PC-3 (cell line): ENCODE results near the gene DZANK1. TPM values are rescaled to one million over a fixed set of nuclear protein-coding genes. Genes with fewer than 3 reads are reported as not detected.
"Not testable (repeated sequence)": the region's sequence is repeated elsewhere in the genome, so short reads cannot be mapped to it uniquely, and the experiment has no call there.

Experiments used
- ATAC-seq: fragments of 200-7000 bp; cut with Tn5 transposase; 2 replicates; pipeline ENCODE4 v1.9.1; 2020; ENCODE audit warnings: mild to moderate bottlenecking, moderate library complexity
- BruUV-seq: library from RNA; stranded (reverse); fragments of 400-500 nt; replicated peaks from 2 replicates; lab custom pipeline; 2021; lab: Mats Ljungman, UMichigan
- CTCF ChIA-PET: fragments of 300-600 bp; sonication (Branson Sonifier 250); formaldehyde crosslinking; loops from one replicate; lab custom pipeline; 2022; ENCODE audit warnings: antibody characterized with exemption; lab: Charles Lee
- POLR2A ChIA-PET: fragments of 300-600 bp; sonication (Branson Sonifier 250); formaldehyde crosslinking; loops from one replicate; lab custom pipeline; 2022; ENCODE audit warnings: antibody characterized with exemption; ENCODE audit not compliant: unreplicated experiment; lab: Charles Lee
- DNase-seq: peaks from one replicate; pipeline ENCODE4 v3.0.0-alpha.2; 2015
- H2AFZ ChIP-seq: fragments of 300-600 bp; sonication (generic); 2 replicates; pipeline ENCODE4 v1.6.0; 2016; ENCODE audit warnings: antibody characterized with exemption, low read length
- H3F3A ChIP-seq: fragments of 300-600 bp; sonication (generic); one replicate; pipeline ENCODE4 v1.6.0; 2017; ENCODE audit warnings: antibody characterized with exemption, low read length, control low read depth, mild to moderate bottlenecking; ENCODE audit not compliant: unreplicated experiment
- H3K27ac ChIP-seq: fragments of 300-600 bp; sonication (generic); 2 replicates; pipeline ENCODE4 v1.5.1; 2016; ENCODE audit warnings: mild to moderate bottlenecking, low read length
- H3K27me3 ChIP-seq: fragments of 300-600 bp; sonication (generic); 2 replicates; pipeline ENCODE4 v1.6.1; 2016; ENCODE audit warnings: low read length, mixed read lengths
- H3K36me3 ChIP-seq: fragments of 300-600 bp; sonication (generic); 2 replicates; pipeline ENCODE4 v1.6.1; 2016; ENCODE audit warnings: low read depth, mixed run types, low read length, mixed read lengths
- H3K4me1 ChIP-seq: fragments of 300-600 bp; sonication (generic); 2 replicates; pipeline ENCODE4 v1.5.1; 2016; ENCODE audit warnings: low read length; ENCODE audit not compliant: insufficient read depth
- H3K4me2 ChIP-seq: fragments of 300-600 bp; sonication (generic); 2 replicates; pipeline ENCODE4 v1.6.0; 2016; ENCODE audit warnings: low read length
- H3K4me3 ChIP-seq: fragments of 300-600 bp; sonication (generic); 2 replicates; pipeline ENCODE4 v1.5.1; 2016; ENCODE audit warnings: mild to moderate bottlenecking, low read length, mixed read lengths
- H3K79me2 ChIP-seq: fragments of 300-600 bp; sonication (generic); 2 replicates; pipeline ENCODE4 v1.6.1; 2017; ENCODE audit warnings: low read length, mixed read lengths
- H3K9ac ChIP-seq: fragments of 300-600 bp; sonication (generic); 2 replicates; pipeline ENCODE4 v1.6.0; 2016; ENCODE audit warnings: mild to moderate bottlenecking, low read length
- H3K9me2 ChIP-seq: fragments of 300-600 bp; sonication (generic); replicated peaks from 2 replicates; pipeline ENCODE4 v1.6.1; 2016; ENCODE audit warnings: mixed run types, low read length, mixed read lengths
- H3K9me3 ChIP-seq: fragments of 300-600 bp; sonication (generic); 2 replicates; pipeline ENCODE4 v1.6.1; 2016; ENCODE audit warnings: low read length, mixed read lengths
- H4K20me1 ChIP-seq: fragments of 300-600 bp; sonication (generic); 2 replicates; pipeline ENCODE4 v1.6.1; 2016; ENCODE audit warnings: low read length, mixed read lengths
- EZH2 ChIP-seq: fragments of 300-600 bp; sonication (generic); IDR thresholded peaks from one replicate; pipeline ENCODE4 v1.6.1; 2017; ENCODE audit warnings: antibody characterized with exemption, mild to moderate bottlenecking, low read length; ENCODE audit not compliant: unreplicated experiment
- EZH2phosphoT487 ChIP-seq: fragments of 300-600 bp; sonication (generic); IDR thresholded peaks from 2 replicates; pipeline ENCODE4 v1.6.1; 2018; ENCODE audit warnings: mild to moderate bottlenecking, antibody characterized with exemption, low read length, borderline replicate concordance
- intact Hi-C: fragments of 100-400 bp; cut with micrococcal nuclease; formaldehyde crosslinking; loops from 2 replicates; pipeline ENCODE4 v1.9.0; 2023
- total RNA-seq: library from RNA; depleted of rRNA; stranded (reverse); fragments of >200 nt; gene quantifications from 2 replicates; pipeline ENCODE4 v1.2.3, GENCODE V29; 2014
- TF ChIP-seq, protein P1 (sequence below): fragments of 300-600 bp; sonication (generic); conservative IDR thresholded peaks from 2 replicates; pipeline ENCODE4 v1.5.1; 2017; ENCODE audit warnings: antibody characterized with exemption, low read depth, mild to moderate bottlenecking, low read length

Gene DZANK1
- total RNA-seq, 1 experiment from 2014 or later = 3.2 TPM

GRCh38 chr20:18401305-18401704 is 65.5 kb downstream of the DZANK1 start:
- ChIA-PET POLR2A (no interaction called here), CTCF (no interaction called here)
- Histone ChIP-seq H2AFZ (no peak overlapping the region), H3K36me3 (peaks cover 8% of the 10 kb centered on the region; the same call in 1 of the 2 replicates), H3K27me3 (no peaks in the 10 kb centered on the region), H3K4me1 (peaks cover 6% of the 10 kb centered on the region), H3K9me2 (no peaks in the 10 kb centered on the region), H3K9ac (no peak overlapping the region), H3K4me3 (no peak overlapping the region), H3K4me2 (no peak overlapping the region), H3K27ac (no peak overlapping the region), H3K9me3 (no peaks in the 10 kb centered on the region), H4K20me1 (no peaks in the 10 kb centered on the region), H3K79me2 (no peaks in the 10 kb centered on the region), H3F3A (no peaks in the 10 kb centered on the region)
- DNase-seq (no peak), ATAC-seq (no peak)
- intact Hi-C loops = no loop called here
- TF ChIP-seq, protein P1, sequence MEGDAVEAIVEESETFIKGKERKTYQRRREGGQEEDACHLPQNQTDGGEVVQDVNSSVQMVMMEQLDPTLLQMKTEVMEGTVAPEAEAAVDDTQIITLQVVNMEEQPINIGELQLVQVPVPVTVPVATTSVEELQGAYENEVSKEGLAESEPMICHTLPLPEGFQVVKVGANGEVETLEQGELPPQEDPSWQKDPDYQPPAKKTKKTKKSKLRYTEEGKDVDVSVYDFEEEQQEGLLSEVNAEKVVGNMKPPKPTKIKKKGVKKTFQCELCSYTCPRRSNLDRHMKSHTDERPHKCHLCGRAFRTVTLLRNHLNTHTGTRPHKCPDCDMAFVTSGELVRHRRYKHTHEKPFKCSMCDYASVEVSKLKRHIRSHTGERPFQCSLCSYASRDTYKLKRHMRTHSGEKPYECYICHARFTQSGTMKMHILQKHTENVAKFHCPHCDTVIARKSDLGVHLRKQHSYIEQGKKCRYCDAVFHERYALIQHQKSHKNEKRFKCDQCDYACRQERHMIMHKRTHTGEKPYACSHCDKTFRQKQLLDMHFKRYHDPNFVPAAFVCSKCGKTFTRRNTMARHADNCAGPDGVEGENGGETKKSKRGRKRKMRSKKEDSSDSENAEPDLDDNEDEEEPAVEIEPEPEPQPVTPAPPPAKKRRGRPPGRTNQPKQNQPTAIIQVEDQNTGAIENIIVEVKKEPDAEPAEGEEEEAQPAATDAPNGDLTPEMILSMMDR = no peak
- TF ChIP-seq EZH2 (no peak), EZH2phosphoT487 (no peak)
- no TSS peak for BruUV-seq

DNA sequence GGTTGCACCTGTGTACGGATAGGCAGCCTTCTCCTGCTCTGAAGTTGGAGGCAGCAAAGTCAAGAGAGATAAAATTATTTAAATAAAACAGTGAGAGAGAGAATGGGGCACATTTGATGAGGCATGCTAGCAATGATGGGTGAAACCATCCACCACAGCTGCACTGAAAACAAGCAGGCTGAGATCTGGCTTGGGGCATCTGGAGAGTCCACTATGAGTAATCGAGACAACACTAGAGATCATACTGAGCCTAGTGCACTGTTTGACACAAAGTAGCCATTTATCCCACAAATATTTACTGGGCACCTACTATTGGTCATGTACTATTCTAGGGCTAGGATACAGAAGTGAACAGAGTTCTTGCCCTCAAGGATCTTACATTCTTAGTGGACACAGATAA is 66.4 kb downstream of the DZANK1 start:
- H3F3A ChIP-seq = no peaks in the 10 kb centered on the region
- peaks cover 8% of the 10 kb centered on the region; the same call in 1 of the 2 replicates for H3K36me3 ChIP-seq
- no peaks in the 10 kb centered on the region for H3K9me3 ChIP-seq
- no peaks in the 10 kb centered on the region for H3K9me2 ChIP-seq
- no peak overlapping the region for H3K4me3 ChIP-seq
- H3K27me3 ChIP-seq = no peaks in the 10 kb centered on the region
- intact Hi-C loops = no loop called here
- no peak overlapping the region for H3K9ac ChIP-seq
- ATAC-seq = no peak
- BruUV-seq = no TSS peak
- TF ChIP-seq EZH2phosphoT487 (no peak), EZH2 (no peak)
- TF ChIP-seq, protein P1 = no peak
- no peaks in the 10 kb centered on the region for H3K79me2 ChIP-seq
- ChIA-PET CTCF (no interaction called here), POLR2A (interaction anchor here (0.6 kb wide), 1 partner anchor 83 kb away, joined by 3 read pairs; no protein-coding TSS in a partner anchor)
- H3K4me1 ChIP-seq = peaks cover 6% of the 10 kb centered on the region
- no peak for DNase-seq
- no peaks in the 10 kb centered on the region for H4K20me1 ChIP-seq
- no peak overlapping the region for H3K27ac ChIP-seq
- no peak overlapping the region for H3K4me2 ChIP-seq
- H2AFZ ChIP-seq = no peak overlapping the region

- ATAC-seq, H3K4me3 ChIP-seq, H2AFZ ChIP-seq, H3K36me3 ChIP-seq, BruUV-seq, H3K27ac ChIP-seq, H3K4me2 ChIP-seq, POLR2A ChIA-PET, H3K4me1 ChIP-seq, H3K9me3 ChIP-seq, H3K9me2 ChIP-seq, H3K9ac ChIP-seq, H3F3A ChIP-seq, H4K20me1 ChIP-seq, DNase-seq, CTCF ChIA-PET, H3K79me2 ChIP-seq, H3K27me3 ChIP-seq, intact Hi-C loops: not testable (repeated sequence)
These were observed 68.1 kb downstream of the DZANK1 start for GRCh38 chr20:18398713-18399112.
